Cardiac fibroblast (primary cell): Measurements from ENCODE around the gene MMP14.

ENCODE experiments used
- DNase-seq, 2 donors: peaks; one replicate each; pipeline versions ENCODE4 v3.0.0 to v3.0.0-alpha.2; 2010; ENCODE audit warnings: low read depth in 2 of 2
- H3K4me3 ChIP-seq, 2 donors: replicated peaks in 1 of 2; 1 replicate in 1 of 2; 2 replicates in 1 of 2; pipeline ENCODE4 v1.5.1; 2011; ENCODE audit warnings: low read depth in 2 of 2, low read length in 2 of 2, mild to moderate bottlenecking in 2 of 2, moderate library complexity in 1 of 2
- CTCF ChIP-seq: IDR thresholded peaks from one replicate; pipeline ENCODE4 v1.5.1; 2011; ENCODE audit warnings: low read depth, mild to moderate bottlenecking, low read length, inconsistent platforms

Gene MMP14

DNA sequence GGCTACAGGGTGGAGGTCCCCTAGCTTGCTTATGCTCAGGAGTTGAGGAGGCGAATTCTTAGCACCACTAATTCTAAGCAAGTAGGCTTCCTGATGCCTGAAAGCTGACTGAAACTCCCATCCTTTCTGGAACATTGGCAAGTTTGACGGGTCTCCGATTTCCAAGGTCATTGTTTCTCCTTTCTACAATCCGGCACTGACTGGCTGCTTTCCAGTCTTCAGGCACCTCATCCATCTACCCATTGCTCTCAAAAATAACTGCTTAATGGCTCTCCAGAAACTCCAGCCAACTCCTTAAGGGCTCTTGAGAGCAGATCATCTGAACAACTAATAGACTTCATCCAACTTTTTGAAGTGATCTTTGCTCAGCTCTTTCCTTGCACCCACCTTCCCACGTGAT lies 60.0 kb downstream of the MMP14 start:
- no peak for TF ChIP-seq CTCF
- no peak for DNase-seq
- H3K4me3 ChIP-seq, result no peak overlapping the region

DNA sequence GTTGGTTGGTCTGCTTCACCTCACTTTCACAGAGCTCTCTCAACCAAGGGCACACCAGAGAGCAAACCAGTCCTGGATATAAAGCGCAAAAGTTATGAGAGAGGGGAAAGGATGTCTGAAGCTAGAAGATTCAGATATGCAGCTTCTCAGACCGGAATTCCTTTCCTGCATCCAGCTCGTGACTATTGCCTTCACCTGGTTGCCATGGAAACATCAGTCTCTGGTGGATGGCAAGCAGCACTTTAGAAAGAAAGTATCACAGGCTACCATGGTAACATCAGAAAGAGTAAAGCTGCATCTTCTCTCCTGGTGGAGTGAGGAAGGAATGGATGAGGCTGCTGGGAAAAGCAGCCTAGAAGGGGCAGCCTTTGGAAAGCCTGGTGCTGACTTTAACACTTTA lies 60.4 kb downstream of the MMP14 start:
- TF ChIP-seq CTCF, result no peak
- no peak overlapping the region for H3K4me3 ChIP-seq
- no peak for DNase-seq

- no peak for TF ChIP-seq CTCF
- no peak overlapping the region for H3K4me3 ChIP-seq
- no peak for DNase-seq
Measured at GRCh38 chr14:22897357-22897756, 61.0 kb downstream of the MMP14 start.
